Osteocyte (in vitro differentiated cells): ENCODE results near the gene ANKH. TPM values are rescaled to one million over a fixed set of nuclear protein-coding genes. Genes with fewer than 3 reads are reported as not detected.

Experiments used
- DNase-seq: peaks from one replicate; pipeline ENCODE4 v3.0.0; 2021; ENCODE audit warnings: mixed read lengths; ENCODE audit not compliant: unreplicated experiment; ENCODE audit errors: extremely low spot score
- H3K27ac Mint-ChIP-seq: one replicate; pipeline ENCODE4 v1.8.0; 2021; ENCODE audit warnings: mild to moderate bottlenecking, mixed read lengths; ENCODE audit not compliant: unreplicated experiment
- H3K27me3 Mint-ChIP-seq: one replicate; pipeline ENCODE4 v1.8.0; 2021; ENCODE audit warnings: mixed read lengths; ENCODE audit not compliant: unreplicated experiment
- H3K36me3 Mint-ChIP-seq: one replicate; pipeline ENCODE4 v1.8.0; 2021; ENCODE audit warnings: mixed read lengths; ENCODE audit not compliant: unreplicated experiment
- H3K4me1 Mint-ChIP-seq: one replicate; pipeline ENCODE4 v1.8.0; 2021; ENCODE audit warnings: mixed read lengths; ENCODE audit not compliant: unreplicated experiment
- H3K4me3 Mint-ChIP-seq: one replicate; pipeline ENCODE4 v1.8.0; 2021; ENCODE audit warnings: mild to moderate bottlenecking, moderate library complexity, mixed read lengths; ENCODE audit not compliant: unreplicated experiment
- H3K9me3 Mint-ChIP-seq: one replicate; pipeline ENCODE4 v1.8.0; 2021; ENCODE audit warnings: mixed read lengths; ENCODE audit not compliant: unreplicated experiment
- total RNA-seq: library from RNA; stranded (reverse); gene quantifications from 2 replicates; pipeline ENCODE4 v1.2.1, GENCODE V29; 2021
- TF ChIP-seq, protein P1 (sequence below): fragments of 200-600 bp; sonication (generic); IDR thresholded peaks from 2 replicates; pipeline ENCODE4 v1.5.0; 2021; ENCODE audit warnings: antibody characterized with exemption, mild to moderate bottlenecking, moderate library complexity

ANKH gene
- total RNA-seq, 1 donor from 2014 or later, result 50.8 TPM

DNA sequence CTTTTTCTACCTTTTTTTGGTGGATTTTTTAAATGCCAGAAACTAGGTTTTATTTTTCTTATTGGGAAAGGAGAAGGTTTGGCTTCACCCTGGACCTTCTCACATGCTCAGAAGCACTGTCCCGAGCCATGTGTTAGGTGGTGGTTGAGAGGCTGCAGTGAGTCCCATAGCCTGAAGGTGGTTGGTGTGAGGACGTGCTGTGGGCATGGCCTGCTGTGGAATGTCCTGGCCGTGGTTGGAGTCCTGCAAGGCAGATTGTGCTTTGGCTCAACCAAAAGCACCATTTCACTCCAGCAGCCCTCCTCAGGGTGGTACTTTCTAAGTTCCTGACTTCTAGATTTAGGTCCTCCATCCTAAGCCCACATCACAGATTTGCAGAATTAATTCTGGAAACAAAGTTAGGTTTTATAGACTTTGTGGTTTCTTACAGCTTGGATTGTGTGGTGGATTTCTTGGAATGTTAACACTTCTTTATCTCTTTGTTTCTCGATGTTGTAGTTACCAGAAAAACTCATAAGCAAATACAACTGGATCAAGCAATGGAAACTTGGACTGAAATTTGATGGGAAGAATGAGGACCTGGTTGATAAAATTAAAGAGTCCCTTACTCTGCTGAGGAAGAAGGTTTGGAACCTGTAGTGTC lies 184.4 kb downstream of the ANKH start:
- no peak for DNase-seq
- TF ChIP-seq, protein P1, sequence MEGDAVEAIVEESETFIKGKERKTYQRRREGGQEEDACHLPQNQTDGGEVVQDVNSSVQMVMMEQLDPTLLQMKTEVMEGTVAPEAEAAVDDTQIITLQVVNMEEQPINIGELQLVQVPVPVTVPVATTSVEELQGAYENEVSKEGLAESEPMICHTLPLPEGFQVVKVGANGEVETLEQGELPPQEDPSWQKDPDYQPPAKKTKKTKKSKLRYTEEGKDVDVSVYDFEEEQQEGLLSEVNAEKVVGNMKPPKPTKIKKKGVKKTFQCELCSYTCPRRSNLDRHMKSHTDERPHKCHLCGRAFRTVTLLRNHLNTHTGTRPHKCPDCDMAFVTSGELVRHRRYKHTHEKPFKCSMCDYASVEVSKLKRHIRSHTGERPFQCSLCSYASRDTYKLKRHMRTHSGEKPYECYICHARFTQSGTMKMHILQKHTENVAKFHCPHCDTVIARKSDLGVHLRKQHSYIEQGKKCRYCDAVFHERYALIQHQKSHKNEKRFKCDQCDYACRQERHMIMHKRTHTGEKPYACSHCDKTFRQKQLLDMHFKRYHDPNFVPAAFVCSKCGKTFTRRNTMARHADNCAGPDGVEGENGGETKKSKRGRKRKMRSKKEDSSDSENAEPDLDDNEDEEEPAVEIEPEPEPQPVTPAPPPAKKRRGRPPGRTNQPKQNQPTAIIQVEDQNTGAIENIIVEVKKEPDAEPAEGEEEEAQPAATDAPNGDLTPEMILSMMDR, result no peak
- Mint-ChIP-seq H3K9me3 (peaks cover 5% of the 10 kb centered on the region), H3K36me3 (peaks cover 53% of the 10 kb centered on the region), H3K27me3 (no peaks in the 10 kb centered on the region), H3K27ac (no peak overlapping the region), H3K4me1 (peaks cover 5% of the 10 kb centered on the region), H3K4me3 (no peak overlapping the region)

DNA sequence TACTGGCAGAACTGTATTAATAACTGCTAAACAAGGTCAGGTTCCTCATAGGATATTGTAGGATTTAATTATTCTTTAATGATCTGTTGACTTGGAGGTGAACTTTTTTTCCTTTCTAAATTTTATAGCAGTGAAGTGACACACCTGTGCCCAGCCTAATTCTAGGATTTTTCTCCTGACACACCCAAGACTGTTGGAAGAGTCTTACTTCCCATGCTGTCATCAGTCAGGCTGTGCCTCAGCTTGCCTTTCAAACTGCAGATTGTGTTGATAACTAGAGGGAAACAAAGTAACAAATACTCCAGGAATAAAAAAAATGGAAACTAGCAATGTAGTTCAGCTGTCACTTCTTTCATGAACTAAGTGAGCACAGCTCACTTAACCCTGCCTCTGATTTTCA lies 185.1 kb downstream of the ANKH start:
- Mint-ChIP-seq H3K27ac (no peak overlapping the region), H3K36me3 (peaks cover 58% of the 10 kb centered on the region), H3K4me1 (peaks cover 5% of the 10 kb centered on the region), H3K27me3 (no peaks in the 10 kb centered on the region), H3K4me3 (no peak overlapping the region), H3K9me3 (peaks cover 5% of the 10 kb centered on the region)
- TF ChIP-seq, protein P1, result no peak
- no peak for DNase-seq

DNA sequence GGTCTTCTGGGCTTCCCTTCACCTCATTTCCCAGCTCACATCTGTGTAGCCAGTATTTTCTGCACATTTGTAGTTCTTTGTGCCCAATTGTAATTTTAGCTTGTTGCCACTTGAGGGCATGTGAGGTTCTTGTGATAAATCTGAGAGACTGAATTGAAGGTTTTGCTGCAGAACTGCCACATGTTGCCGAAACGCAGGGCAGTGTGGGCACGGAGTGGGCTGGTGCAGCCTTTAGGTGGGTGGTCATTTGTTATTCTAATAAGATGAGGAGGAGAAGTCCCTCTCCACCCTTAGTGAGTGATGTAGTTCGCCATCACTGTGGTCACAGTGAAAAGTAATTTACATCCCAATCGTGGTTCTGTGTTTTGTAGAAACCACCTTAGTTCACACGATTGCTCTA lies 185.8 kb downstream of the ANKH start:
- H3K4me1 Mint-ChIP-seq, result peaks cover 5% of the 10 kb centered on the region
- H3K9me3 Mint-ChIP-seq, result peaks cover 5% of the 10 kb centered on the region
- no peak overlapping the region for H3K27ac Mint-ChIP-seq
- H3K36me3 Mint-ChIP-seq, result peaks cover 57% of the 10 kb centered on the region
- H3K4me3 Mint-ChIP-seq, result no peak overlapping the region
- DNase-seq, result no peak
- H3K27me3 Mint-ChIP-seq, result no peaks in the 10 kb centered on the region
- TF ChIP-seq, protein P1, result peak; percentile 75

DNA sequence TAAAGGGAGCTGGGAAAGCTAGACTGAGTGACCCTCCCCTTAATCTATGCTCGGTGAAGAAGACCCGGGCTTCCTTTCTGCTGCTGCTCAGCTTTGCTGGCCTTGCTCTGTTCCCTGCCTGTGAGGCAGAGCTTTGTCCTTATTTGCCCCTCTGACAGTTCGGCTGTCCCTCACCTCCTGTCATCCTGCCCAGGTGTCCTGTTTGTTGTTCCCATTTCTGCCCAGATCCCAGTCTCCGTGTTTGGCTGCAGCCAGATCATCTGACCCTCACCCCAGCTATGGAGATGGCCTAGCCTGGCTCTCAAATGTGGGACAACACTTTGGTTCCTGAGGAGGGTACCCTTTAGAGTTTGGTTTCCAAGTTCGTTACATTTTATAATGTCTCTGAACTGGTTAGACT lies 186.8 kb downstream of the ANKH start:
- Mint-ChIP-seq H3K9me3 (peaks cover 3% of the 10 kb centered on the region), H3K36me3 (peaks cover 50% of the 10 kb centered on the region), H3K27me3 (no peaks in the 10 kb centered on the region), H3K27ac (no peak overlapping the region), H3K4me1 (peaks cover 5% of the 10 kb centered on the region), H3K4me3 (no peak overlapping the region)
- TF ChIP-seq, protein P1, result no peak
- no peak for DNase-seq

DNA sequence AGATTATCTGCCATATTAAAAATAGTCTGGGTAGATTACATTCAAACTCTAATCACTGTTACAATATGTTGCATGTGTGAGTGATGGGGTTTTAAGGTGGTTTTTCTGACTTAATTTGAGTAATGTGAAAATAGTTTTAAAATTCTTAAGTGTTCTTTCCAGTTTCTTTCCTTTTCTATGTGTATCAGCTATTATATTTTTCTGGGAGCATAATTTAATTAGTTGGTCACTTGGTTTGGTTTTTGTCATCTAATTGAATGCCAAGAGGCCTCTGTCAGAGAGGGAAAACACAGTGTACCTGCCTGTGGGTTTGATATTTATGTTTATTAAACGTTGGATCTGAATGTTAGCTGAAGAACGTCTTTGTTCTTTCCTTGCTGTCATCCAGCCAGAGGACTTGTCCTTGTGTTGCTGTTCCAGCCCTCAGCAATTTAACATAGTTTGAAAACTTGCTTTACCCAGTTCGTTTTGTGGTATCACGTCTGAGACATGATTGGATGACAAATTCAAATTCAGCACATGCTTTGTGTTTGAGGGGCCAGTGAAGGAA lies 187.6 kb downstream of the ANKH start:
- H3K27ac Mint-ChIP-seq, result no peak overlapping the region

More for the DNA sequence above, 187.6 kb downstream of the ANKH start:
- H3K9me3 Mint-ChIP-seq, result no peaks in the 10 kb centered on the region
- TF ChIP-seq, protein P1, result no peak
- DNase-seq, result no peak
- peaks cover 5% of the 10 kb centered on the region for H3K4me1 Mint-ChIP-seq
- no peaks in the 10 kb centered on the region for H3K27me3 Mint-ChIP-seq
- no peak overlapping the region for H3K4me3 Mint-ChIP-seq
- H3K36me3 Mint-ChIP-seq, result peaks cover 42% of the 10 kb centered on the region
